ENCODE data around the gene WNK3. TPM values are rescaled to one million over a fixed set of nuclear protein-coding genes. Genes with fewer than 3 reads are reported as not detected.

The WNK3 gene
- polyA plus RNA-seq, 1 experiment = 0.82 TPM

DNA sequence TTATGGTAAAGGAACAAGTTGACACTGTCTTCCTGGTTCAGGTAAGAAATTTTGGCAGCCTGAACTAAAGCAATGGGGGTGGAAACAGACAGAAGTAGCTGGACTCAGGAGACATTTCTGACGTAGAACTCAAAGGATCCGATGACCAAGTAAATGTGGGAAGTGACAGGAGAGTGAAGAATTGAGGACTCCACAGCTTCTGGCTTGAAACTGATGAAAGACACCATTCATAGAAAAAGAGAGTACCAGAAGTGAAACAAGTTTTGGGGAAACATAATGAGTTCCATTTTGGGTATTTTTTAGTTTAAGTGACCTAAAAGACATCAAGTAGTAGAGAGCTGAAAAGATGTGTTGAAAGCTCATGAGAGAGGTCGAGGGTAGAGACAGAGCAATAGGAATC is 180.5 kb downstream of the WNK3 start:
- Histone ChIP-seq H3K27me3 (ENCODE audit: control insufficient read depth, insufficient read depth, low read length) (no peaks in the 10 kb centered on the region), H3K4me3 (ENCODE audit: low read depth, low read length) (no peak overlapping the region), H3K9me3 (ENCODE audit: control insufficient read depth, insufficient read depth, low read length) (no peaks in the 10 kb centered on the region), H3K27ac (ENCODE audit: low read depth, low read length) (no peak overlapping the region)
- CTCF ChIA-PET = no interaction called here
- TF ChIP-seq, protein P1, sequence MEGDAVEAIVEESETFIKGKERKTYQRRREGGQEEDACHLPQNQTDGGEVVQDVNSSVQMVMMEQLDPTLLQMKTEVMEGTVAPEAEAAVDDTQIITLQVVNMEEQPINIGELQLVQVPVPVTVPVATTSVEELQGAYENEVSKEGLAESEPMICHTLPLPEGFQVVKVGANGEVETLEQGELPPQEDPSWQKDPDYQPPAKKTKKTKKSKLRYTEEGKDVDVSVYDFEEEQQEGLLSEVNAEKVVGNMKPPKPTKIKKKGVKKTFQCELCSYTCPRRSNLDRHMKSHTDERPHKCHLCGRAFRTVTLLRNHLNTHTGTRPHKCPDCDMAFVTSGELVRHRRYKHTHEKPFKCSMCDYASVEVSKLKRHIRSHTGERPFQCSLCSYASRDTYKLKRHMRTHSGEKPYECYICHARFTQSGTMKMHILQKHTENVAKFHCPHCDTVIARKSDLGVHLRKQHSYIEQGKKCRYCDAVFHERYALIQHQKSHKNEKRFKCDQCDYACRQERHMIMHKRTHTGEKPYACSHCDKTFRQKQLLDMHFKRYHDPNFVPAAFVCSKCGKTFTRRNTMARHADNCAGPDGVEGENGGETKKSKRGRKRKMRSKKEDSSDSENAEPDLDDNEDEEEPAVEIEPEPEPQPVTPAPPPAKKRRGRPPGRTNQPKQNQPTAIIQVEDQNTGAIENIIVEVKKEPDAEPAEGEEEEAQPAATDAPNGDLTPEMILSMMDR (IDR thresholded peaks at IDR 0.05; ENCODE audit: low read depth, low read length) = no peak
- POLR2A ChIA-PET = no interaction called here
- no peak for DNase-seq (ENCODE audit: low read depth, low spot score)

DNA sequence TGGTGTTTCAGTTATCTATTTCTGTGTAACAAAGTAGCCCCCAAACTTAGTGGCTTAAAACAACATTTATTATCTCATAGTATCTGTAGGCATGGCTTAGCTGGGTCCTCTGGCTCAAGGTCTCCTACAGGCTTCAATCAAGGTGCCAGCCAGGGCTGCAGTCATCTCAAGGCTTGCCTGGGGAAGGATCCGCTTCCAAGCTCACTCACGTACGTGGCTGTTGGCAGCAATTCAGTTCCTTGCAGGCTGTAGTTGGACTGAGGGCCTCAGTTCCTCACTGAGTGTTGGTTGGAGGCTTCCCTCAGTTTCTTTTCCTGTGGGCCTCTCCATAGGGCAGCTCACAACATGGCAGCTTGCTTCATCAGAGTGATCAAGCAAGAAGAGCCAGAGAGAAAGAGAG is 184.1 kb downstream of the WNK3 start:
- TF ChIP-seq, protein P1 (IDR thresholded peaks at IDR 0.05; ENCODE audit: low read depth, low read length) = no peak
- no peak overlapping the region for H3K27ac ChIP-seq (ENCODE audit: low read depth, low read length)
- no peaks in the 10 kb centered on the region for H3K9me3 ChIP-seq (ENCODE audit: control insufficient read depth, insufficient read depth, low read length)
- POLR2A ChIA-PET = no interaction called here
- no peak overlapping the region for H3K4me3 ChIP-seq (ENCODE audit: low read depth, low read length)
- H3K27me3 ChIP-seq (ENCODE audit: control insufficient read depth, insufficient read depth, low read length) = no peaks in the 10 kb centered on the region
- DNase-seq (ENCODE audit: low read depth, low spot score) = no peak
- CTCF ChIA-PET = no interaction called here

GRCh38 chrX:54172455-54172854 is 185.4 kb downstream of the WNK3 start:
- no peak overlapping the region for H3K27ac ChIP-seq (ENCODE audit: low read depth, low read length)
- DNase-seq (ENCODE audit: low read depth, low spot score) = no peak
- H3K9me3 ChIP-seq (ENCODE audit: control insufficient read depth, insufficient read depth, low read length) = no peaks in the 10 kb centered on the region
- no peaks in the 10 kb centered on the region for H3K27me3 ChIP-seq (ENCODE audit: control insufficient read depth, insufficient read depth, low read length)
- CTCF ChIA-PET = no interaction called here
- TF ChIP-seq, protein P1 (IDR thresholded peaks at IDR 0.05; ENCODE audit: low read depth, low read length) = no peak
- no peak overlapping the region for H3K4me3 ChIP-seq (ENCODE audit: low read depth, low read length)
- POLR2A ChIA-PET = no interaction called here

DNA sequence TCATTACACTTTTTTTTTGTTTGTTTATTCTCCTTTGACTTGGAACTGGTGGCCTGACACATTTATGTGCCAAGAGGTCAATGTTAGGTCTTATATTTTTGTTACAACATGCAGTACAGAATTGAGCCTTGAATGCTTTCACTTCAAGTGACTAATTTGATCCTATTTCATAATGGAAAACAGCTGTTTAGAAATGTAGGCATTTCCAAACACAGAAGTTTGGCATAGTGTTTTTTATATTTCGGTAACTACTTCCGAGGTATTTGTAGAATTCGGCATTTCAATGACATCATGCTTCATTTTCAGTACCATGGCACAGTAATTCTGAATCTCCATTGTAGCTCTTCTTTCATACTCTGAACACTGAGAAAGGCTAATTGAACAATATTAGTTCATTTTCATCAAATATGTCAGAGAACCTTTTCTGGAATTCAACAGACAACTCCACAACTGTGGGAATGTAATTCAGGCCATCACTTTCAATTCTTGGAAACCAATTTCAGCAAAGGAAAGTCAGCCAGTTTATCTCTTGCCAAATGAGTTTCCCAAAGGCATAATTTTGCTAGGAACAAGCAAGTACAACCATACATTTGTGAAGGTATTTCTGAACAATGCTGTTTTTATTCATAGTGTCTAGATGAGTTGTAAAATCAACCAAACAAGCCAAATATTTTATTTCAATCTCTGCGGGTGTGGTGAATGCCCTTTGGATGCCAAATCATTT is 186.2 kb downstream of the WNK3 start:
- no peaks in the 10 kb centered on the region for H3K9me3 ChIP-seq (ENCODE audit: control insufficient read depth, insufficient read depth, low read length)
- no peak overlapping the region for H3K27ac ChIP-seq (ENCODE audit: low read depth, low read length)
- TF ChIP-seq, protein P1 (IDR thresholded peaks at IDR 0.05; ENCODE audit: low read depth, low read length) = no peak
- no peak overlapping the region for H3K4me3 ChIP-seq (ENCODE audit: low read depth, low read length)
- ChIA-PET POLR2A (no interaction called here), CTCF (no interaction called here)
- no peaks in the 10 kb centered on the region for H3K27me3 ChIP-seq (ENCODE audit: control insufficient read depth, insufficient read depth, low read length)
- DNase-seq (ENCODE audit: low read depth, low spot score) = no peak

DNA sequence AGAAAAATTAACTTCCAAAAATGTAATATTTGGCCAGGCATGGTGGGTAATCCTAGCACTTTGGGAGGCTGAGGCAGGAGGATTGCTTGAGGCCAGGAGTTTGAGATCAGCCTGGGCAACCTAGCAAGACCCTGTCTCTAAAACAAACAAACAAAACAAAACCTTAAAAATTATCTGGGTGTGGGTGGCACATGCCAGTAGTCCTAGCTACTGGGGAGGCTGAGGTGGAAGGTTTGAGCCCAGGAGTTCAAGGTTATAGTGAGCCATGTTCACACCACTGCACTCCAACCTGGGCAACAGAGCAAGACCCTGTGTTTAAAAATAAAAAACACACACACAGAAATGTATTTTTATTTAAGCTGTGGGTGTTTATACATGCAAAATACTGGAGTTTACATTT is 186.8 kb downstream of the WNK3 start:
- Histone ChIP-seq H3K4me3 (ENCODE audit: low read depth, low read length) (no peak overlapping the region), H3K27me3 (ENCODE audit: control insufficient read depth, insufficient read depth, low read length) (no peaks in the 10 kb centered on the region), H3K27ac (ENCODE audit: low read depth, low read length) (no peak overlapping the region), H3K9me3 (ENCODE audit: control insufficient read depth, insufficient read depth, low read length) (no peaks in the 10 kb centered on the region)
- POLR2A ChIA-PET = no interaction called here
- DNase-seq (ENCODE audit: low read depth, low spot score) = no peak
- CTCF ChIA-PET = no interaction called here
- TF ChIP-seq, protein P1 (IDR thresholded peaks at IDR 0.05; ENCODE audit: low read depth, low read length) = no peak
